Measurements from ENCODE around the gene KIF16B.

Gene KIF16B

GRCh38 chr20:16451001-16451400 is 122.2 kb downstream of the KIF16B start:
- H3K4me3 ChIP-seq (replicated peaks; ENCODE audit: insufficient read depth, low read length) = no peak overlapping the region
- no peak for DNase-seq (ENCODE audit: low read depth in 1 of 2, low spot score in 1 of 2)
- no peaks in the 10 kb centered on the region for H3K27me3 ChIP-seq (ENCODE audit: insufficient read depth, poor library complexity, severe bottlenecking)
- no peak overlapping the region for H3K27ac ChIP-seq (replicated peaks)
- TF ChIP-seq REST (IDR thresholded peaks at IDR 0.05; ENCODE audit: insufficient replicate concordance, low read depth) (no peak), SPI1 (IDR thresholded peaks at IDR 0.05; ENCODE audit: borderline replicate concordance, low read depth) (no peak), POLR2AphosphoS5 (IDR thresholded peaks at IDR 0.05; ENCODE audit: low read depth) (no peak), GABPA (IDR thresholded peaks at IDR 0.05; ENCODE audit: low read depth) (no peak), CTCF (IDR thresholded peaks at IDR 0.05; ENCODE audit: insufficient read depth, low read length) (no peak)

GRCh38 chr20:16446991-16447390 is 126.3 kb downstream of the KIF16B start:
- H3K4me3 ChIP-seq (replicated peaks; ENCODE audit: insufficient read depth, low read length) = no peak overlapping the region
- TF ChIP-seq SPI1 (IDR thresholded peaks at IDR 0.05; ENCODE audit: borderline replicate concordance, low read depth) (no peak), CTCF (IDR thresholded peaks at IDR 0.05; ENCODE audit: insufficient read depth, low read length) (no peak), REST (IDR thresholded peaks at IDR 0.05; ENCODE audit: insufficient replicate concordance, low read depth) (no peak), POLR2AphosphoS5 (IDR thresholded peaks at IDR 0.05; ENCODE audit: low read depth) (no peak), GABPA (IDR thresholded peaks at IDR 0.05; ENCODE audit: low read depth) (no peak)
- no peak overlapping the region for H3K27ac ChIP-seq (replicated peaks)

DNA sequence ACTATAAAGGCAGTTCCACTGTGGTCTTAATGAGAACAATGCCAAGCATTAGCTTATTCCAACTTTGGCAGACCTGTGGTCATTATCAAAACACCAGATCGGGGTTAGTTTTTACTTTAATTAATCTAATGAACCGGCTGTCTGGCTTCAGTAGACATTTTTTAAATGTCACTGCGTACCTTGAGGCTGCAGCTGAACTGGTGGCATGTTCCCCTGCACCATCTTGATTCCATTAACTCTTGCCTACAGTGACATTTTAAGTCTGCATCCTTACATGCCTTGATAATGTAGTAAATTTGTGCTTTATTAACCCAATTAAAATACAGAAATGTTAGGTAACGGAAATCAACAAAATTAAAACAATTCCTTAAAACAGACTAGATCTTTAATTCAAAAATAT is 127.0 kb downstream of the KIF16B start:
- Histone ChIP-seq H3K27ac (replicated peaks) (no peak overlapping the region), H3K4me3 (replicated peaks; ENCODE audit: insufficient read depth, low read length) (no peak overlapping the region), H3K27me3 (ENCODE audit: insufficient read depth, poor library complexity, severe bottlenecking) (no peaks in the 10 kb centered on the region)
- TF ChIP-seq GABPA (IDR thresholded peaks at IDR 0.05; ENCODE audit: low read depth) = no peak
- no peak for TF ChIP-seq REST (IDR thresholded peaks at IDR 0.05; ENCODE audit: insufficient replicate concordance, low read depth)
- TF ChIP-seq SPI1 (IDR thresholded peaks at IDR 0.05; ENCODE audit: borderline replicate concordance, low read depth) = no peak
- no peak for DNase-seq (ENCODE audit: low read depth in 1 of 2, low spot score in 1 of 2)

More at GRCh38 chr20:16446991-16447390, 126.3 kb downstream of the KIF16B start:
- DNase-seq (ENCODE audit: low read depth in 1 of 2, low spot score in 1 of 2) = no peak
- H3K27me3 ChIP-seq (ENCODE audit: insufficient read depth, poor library complexity, severe bottlenecking) = no peaks in the 10 kb centered on the region
